Uterus (tissue), 2 donors: ENCODE data around the gene MRPL49.

Experiments
- CTCF ChIP-seq, 4 experiments: fragments of 200-600 bp in 2 of 4; fragments of 450-650 bp in 2 of 4; sonication (generic) in 2 of 4; IDR thresholded peaks; one replicate each; pipeline ENCODE4 v1.5.1; 2016 to 2019; ENCODE audit warnings: antibody characterized with exemption in 4 of 4, mild to moderate bottlenecking in 2 of 4, moderate library complexity in 1 of 4
- POLR2A ChIP-seq, 2 donors: fragments of 450-650 bp; IDR thresholded peaks; one replicate each; pipeline ENCODE4 v1.6.1; 2016; ENCODE audit warnings: antibody characterized with exemption in 2 of 2, mild to moderate bottlenecking in 1 of 2, moderate library complexity in 1 of 2

- TF ChIP-seq CTCF (IDR thresholded peaks at IDR 0.05) (peak in 1 of 4 experiments; percentile 9), POLR2A (IDR thresholded peaks at IDR 0.05) (peak; percentile 37 to 48)
Observed at GRCh38 chr11:65134952-65135632, 13.0 kb downstream of the MRPL49 start.
